ENCODE measurements around the gene GTF3C1. TPM values are rescaled to one million over a fixed set of nuclear protein-coding genes. Genes with fewer than 3 reads are reported as not detected.

The GTF3C1 gene
- total and polyA plus RNA-seq, 2 of the 8 experiments (the other 6 are each of a cell fraction or from before 2014, with no cell fraction given) = 89.3 to 126 TPM

- no peaks in the 10 kb centered on the region for H3K4me1 ChIP-seq (replicated peaks in 1 of 4; ENCODE audit: control insufficient read depth in 3 of 4, insufficient read depth in 4 of 4, low read length in 3 of 4)
- no peak overlapping the region for H2BK120ac ChIP-seq (replicated peaks; ENCODE audit: low read depth, low read length)
- no peaks in the 10 kb centered on the region for H3K36me3 ChIP-seq (ENCODE audit: control insufficient read depth in 2 of 4, insufficient read depth in 4 of 4, low read length in 3 of 4)
- H3K14ac ChIP-seq (ENCODE audit: insufficient read length) = no peak overlapping the region
- no peak overlapping the region for H3K4me3 ChIP-seq (ENCODE audit: extremely low read depth in 1 of 4, insufficient read depth in 2 of 4, low read depth in 3 of 4, low read length in 4 of 4)
- no peak overlapping the region for H3K56ac ChIP-seq (replicated peaks; ENCODE audit: insufficient read length, low read depth, low read length)
- peaks cover 3% of the 10 kb centered on the region; the same call in 1 of the 2 replicates for H3K79me1 ChIP-seq (ENCODE audit: low read depth, low read length)
- H3K9ac ChIP-seq (replicated peaks in 1 of 4; ENCODE audit: extremely low read depth in 1 of 4, low read depth in 3 of 4, low read length in 3 of 4) = no peak overlapping the region
- CTCF ChIA-PET (ENCODE audit: partially characterized antibody) = interaction anchor here (0.8 kb wide), 1 partner anchor 41 kb away, joined by 4 read pairs; no protein-coding TSS in a partner anchor
- H3K4ac ChIP-seq (replicated peaks; ENCODE audit: insufficient read length, low read depth, low read length) = no peak overlapping the region
- WGBS, 2 experiments (ENCODE audit: extremely low coverage in 1 of 2, insufficient coverage in 1 of 2, insufficient read length in 1 of 2, insufficient replicate concordance in 2 of 2, low coverage in 1 of 2, low lambda C conversion rate in 2 of 2, missing lambda C conversion rate in 1 of 2) = 91% methylated on average over 8 of the region's 8 CpGs; no CpG with 5 or more reads in 1 of the 2 experiments
- H3K79me2 ChIP-seq (ENCODE audit: control insufficient read depth in 1 of 2, insufficient read depth in 2 of 2, low read length in 2 of 2) = no peaks in the 10 kb centered on the region
- no peak overlapping the region for H3K18ac ChIP-seq (ENCODE audit: extremely low read depth, low read length)
- H4K91ac ChIP-seq (replicated peaks; ENCODE audit: insufficient read length, low read length) = no peak overlapping the region
- no peak overlapping the region for H3K23ac ChIP-seq (ENCODE audit: insufficient read length)
- FAIRE-seq (no peak), DNase-seq (ENCODE audit: low read depth in 1 of 2, low spot score in 2 of 2) (no peak)
- H3K27me3 ChIP-seq (replicated peaks in 1 of 4; ENCODE audit: control insufficient read depth in 3 of 4, extremely low read depth in 1 of 4, insufficient read depth in 3 of 4, low read length in 3 of 4) = no peaks in the 10 kb centered on the region
- no peaks in the 10 kb centered on the region for H3K9me3 ChIP-seq (ENCODE audit: insufficient read depth in 2 of 2, low read depth in 1 of 2, low read length in 1 of 2)
- no peak overlapping the region for H2BK5ac ChIP-seq (ENCODE audit: low read depth, low read length)
- peaks cover 0 to 3% of the 10 kb centered on the region in 2 experiments for H4K20me1 ChIP-seq (replicated peaks in 1 of 2; ENCODE audit: control insufficient read depth in 1 of 2, insufficient read depth in 2 of 2, low read length in 2 of 2)
- no peak overlapping the region for H2BK20ac ChIP-seq (ENCODE audit: low read length)
- H3K4me2 ChIP-seq (ENCODE audit: insufficient read depth in 1 of 2, low read depth in 2 of 2, low read length in 2 of 2) = no peak overlapping the region
- no peak overlapping the region for H4K8ac ChIP-seq (ENCODE audit: extremely low read depth, insufficient read depth, low read length)
- no peak overlapping the region for H2BK15ac ChIP-seq (ENCODE audit: low read length)
- POLR2A ChIA-PET (ENCODE audit: partially characterized antibody) = interaction anchor here (1.0 kb wide), 1 partner anchor 11 kb away, joined by 3 read pairs; the partner anchor contains the start of genes GTF3C1 and KATNIP
- H2AFZ ChIP-seq (ENCODE audit: low read length) = no peak overlapping the region
- H4K5ac ChIP-seq (ENCODE audit: insufficient read length, low read depth, low read length) = no peak overlapping the region
- H2AK5ac ChIP-seq (ENCODE audit: low read depth, low read length) = no peak overlapping the region
- H3K27ac ChIP-seq (ENCODE audit: low read depth, low read length) = no peak overlapping the region
- H2BK12ac ChIP-seq (ENCODE audit: low read depth, low read length) = no peak overlapping the region
- no peaks in the 10 kb centered on the region for H3K23me2 ChIP-seq (ENCODE audit: low read depth, low read length)
- TF ChIP-seq CREB1 (IDR thresholded peaks at IDR 0.05) = no peak
- TF ChIP-seq SIX5 (IDR thresholded peaks at IDR 0.05; ENCODE audit: low read depth, low read length) = no peak
- TF ChIP-seq EZH2 (IDR thresholded peaks at IDR 0.05; ENCODE audit: low read depth, low read length, severe bottlenecking) = no peak
- TF ChIP-seq RBBP5 (IDR thresholded peaks at IDR 0.05; ENCODE audit: borderline replicate concordance, low read depth, low read length) = no peak
- no peak for TF ChIP-seq TBP (IDR thresholded peaks at IDR 0.05; ENCODE audit: low read depth, low read length)
- no peak for TF ChIP-seq KDM5A (IDR thresholded peaks at IDR 0.05; ENCODE audit: low read length)
- no peak for TF ChIP-seq EGR1 (IDR thresholded peaks at IDR 0.05; ENCODE audit: borderline replicate concordance, low read depth, low read length)
- TF ChIP-seq CHD1 (IDR thresholded peaks at IDR 0.05; ENCODE audit: low read depth, low read length) = no peak
- TF ChIP-seq SUZ12 (IDR thresholded peaks at IDR 0.05; ENCODE audit: low read length) = no peak
- TF ChIP-seq, protein P1, sequence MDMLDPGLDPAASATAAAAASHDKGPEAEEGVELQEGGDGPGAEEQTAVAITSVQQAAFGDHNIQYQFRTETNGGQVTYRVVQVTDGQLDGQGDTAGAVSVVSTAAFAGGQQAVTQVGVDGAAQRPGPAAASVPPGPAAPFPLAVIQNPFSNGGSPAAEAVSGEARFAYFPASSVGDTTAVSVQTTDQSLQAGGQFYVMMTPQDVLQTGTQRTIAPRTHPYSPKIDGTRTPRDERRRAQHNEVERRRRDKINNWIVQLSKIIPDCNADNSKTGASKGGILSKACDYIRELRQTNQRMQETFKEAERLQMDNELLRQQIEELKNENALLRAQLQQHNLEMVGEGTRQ (IDR thresholded peaks at IDR 0.05; ENCODE audit: low read length) = no peak
- no peak for TF ChIP-seq TCF12 (IDR thresholded peaks at IDR 0.05; ENCODE audit: low read depth, low read length)
Observed at GRCh38 chr16:27561216-27561615, 11.5 kb upstream of the GTF3C1 start.
